ENCODE measurements around the gene UGT1A8. TPM values are rescaled to one million over a fixed set of nuclear protein-coding genes. Genes with fewer than 3 reads are reported as not detected.

Gene UGT1A8
- polyA plus RNA-seq, 1 of the 3 experiments (the other 2 are of a cell fraction) = not detected

DNA sequence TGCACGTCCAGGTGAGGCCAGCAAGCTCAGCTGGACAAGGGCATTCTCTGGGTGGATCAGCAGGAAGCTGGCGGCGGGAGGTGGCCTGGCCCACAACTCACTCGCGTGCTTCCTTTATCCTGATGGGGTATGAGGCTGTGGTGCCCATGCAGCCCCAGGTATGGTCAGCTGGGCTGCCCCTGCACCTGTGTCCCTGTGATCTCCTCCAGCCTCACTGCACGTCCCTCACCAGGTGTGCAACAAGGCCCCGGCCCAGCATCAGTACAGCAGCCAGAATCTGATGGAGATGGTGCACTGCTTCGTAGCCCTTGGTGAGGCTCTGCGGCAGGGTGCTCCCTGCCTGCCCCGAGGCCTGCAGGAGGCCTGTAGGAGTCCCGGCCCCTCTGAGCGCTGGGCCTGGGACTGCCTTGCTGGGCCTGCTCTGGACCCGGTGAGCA is 178.3 kb downstream of the UGT1A8 start:
- no peak for DNase-seq
- CTCF ChIA-PET = no interaction called here
- 83% methylated on average over 5 of the region's 13 CpGs for WGBS (ENCODE audit: low lambda C conversion rate)

DNA sequence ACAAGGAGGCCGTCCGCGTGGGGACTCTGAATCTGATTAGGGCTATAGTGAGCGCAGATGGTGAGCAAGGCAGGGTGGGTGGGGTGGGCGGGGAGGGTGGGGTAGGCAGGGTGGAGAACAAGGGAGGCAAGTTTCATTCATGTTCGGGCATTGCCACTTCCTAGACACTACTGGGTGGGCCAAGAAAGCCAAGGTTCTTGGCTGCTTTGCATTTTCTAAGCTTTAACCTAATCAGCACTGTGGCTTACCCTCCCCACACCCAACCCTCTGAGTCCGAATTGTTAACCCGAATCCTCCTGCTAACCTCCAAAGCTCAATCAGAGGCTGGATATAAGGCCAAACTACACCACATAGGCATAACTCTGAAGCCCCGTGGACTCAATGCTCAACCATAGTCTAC is 178.8 kb downstream of the UGT1A8 start:
- no peak overlapping the region for H3K4me2 ChIP-seq
- CTCF ChIA-PET = interaction anchor here (2.1 kb wide), 1 partner anchor 353 kb away, joined by 5 read pairs; no protein-coding TSS in a partner anchor
- TF ChIP-seq FOXJ3 (CRISPR knock-in tag; IDR thresholded peaks at IDR 0.05) = no peak
- no peak for TF ChIP-seq TCF12 (IDR thresholded peaks at IDR 0.05)
- TF ChIP-seq EZH2phosphoT487 (IDR thresholded peaks at IDR 0.05; ENCODE audit: borderline replicate concordance, low read depth) = no peak
- TF ChIP-seq CHD2 (IDR thresholded peaks at IDR 0.05; ENCODE audit: low read length, partially characterized antibody) = no peak
- TF ChIP-seq RFX5 (IDR thresholded peaks at IDR 0.05; ENCODE audit: low read length) = no peak
- no peak for TF ChIP-seq POLR2AphosphoS5 (IDR thresholded peaks at IDR 0.05; ENCODE audit: low read depth, low read length)
- TF ChIP-seq, protein P1, sequence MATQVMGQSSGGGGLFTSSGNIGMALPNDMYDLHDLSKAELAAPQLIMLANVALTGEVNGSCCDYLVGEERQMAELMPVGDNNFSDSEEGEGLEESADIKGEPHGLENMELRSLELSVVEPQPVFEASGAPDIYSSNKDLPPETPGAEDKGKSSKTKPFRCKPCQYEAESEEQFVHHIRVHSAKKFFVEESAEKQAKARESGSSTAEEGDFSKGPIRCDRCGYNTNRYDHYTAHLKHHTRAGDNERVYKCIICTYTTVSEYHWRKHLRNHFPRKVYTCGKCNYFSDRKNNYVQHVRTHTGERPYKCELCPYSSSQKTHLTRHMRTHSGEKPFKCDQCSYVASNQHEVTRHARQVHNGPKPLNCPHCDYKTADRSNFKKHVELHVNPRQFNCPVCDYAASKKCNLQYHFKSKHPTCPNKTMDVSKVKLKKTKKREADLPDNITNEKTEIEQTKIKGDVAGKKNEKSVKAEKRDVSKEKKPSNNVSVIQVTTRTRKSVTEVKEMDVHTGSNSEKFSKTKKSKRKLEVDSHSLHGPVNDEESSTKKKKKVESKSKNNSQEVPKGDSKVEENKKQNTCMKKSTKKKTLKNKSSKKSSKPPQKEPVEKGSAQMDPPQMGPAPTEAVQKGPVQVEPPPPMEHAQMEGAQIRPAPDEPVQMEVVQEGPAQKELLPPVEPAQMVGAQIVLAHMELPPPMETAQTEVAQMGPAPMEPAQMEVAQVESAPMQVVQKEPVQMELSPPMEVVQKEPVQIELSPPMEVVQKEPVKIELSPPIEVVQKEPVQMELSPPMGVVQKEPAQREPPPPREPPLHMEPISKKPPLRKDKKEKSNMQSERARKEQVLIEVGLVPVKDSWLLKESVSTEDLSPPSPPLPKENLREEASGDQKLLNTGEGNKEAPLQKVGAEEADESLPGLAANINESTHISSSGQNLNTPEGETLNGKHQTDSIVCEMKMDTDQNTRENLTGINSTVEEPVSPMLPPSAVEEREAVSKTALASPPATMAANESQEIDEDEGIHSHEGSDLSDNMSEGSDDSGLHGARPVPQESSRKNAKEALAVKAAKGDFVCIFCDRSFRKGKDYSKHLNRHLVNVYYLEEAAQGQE (IDR thresholded peaks at IDR 0.05; ENCODE audit: low read depth, low read length) = no peak
- TF ChIP-seq, protein P2, sequence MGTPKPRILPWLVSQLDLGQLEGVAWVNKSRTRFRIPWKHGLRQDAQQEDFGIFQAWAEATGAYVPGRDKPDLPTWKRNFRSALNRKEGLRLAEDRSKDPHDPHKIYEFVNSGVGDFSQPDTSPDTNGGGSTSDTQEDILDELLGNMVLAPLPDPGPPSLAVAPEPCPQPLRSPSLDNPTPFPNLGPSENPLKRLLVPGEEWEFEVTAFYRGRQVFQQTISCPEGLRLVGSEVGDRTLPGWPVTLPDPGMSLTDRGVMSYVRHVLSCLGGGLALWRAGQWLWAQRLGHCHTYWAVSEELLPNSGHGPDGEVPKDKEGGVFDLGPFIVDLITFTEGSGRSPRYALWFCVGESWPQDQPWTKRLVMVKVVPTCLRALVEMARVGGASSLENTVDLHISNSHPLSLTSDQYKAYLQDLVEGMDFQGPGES (IDR thresholded peaks at IDR 0.05; ENCODE audit: low read depth, low read length) = no peak

More for the DNA sequence above, 178.3 kb downstream of the UGT1A8 start:
- TF ChIP-seq RCOR1 (IDR thresholded peaks at IDR 0.05; ENCODE audit: low read length) = no peak
- no peak for TF ChIP-seq JUND (IDR thresholded peaks at IDR 0.05)
- TF ChIP-seq, protein P3, sequence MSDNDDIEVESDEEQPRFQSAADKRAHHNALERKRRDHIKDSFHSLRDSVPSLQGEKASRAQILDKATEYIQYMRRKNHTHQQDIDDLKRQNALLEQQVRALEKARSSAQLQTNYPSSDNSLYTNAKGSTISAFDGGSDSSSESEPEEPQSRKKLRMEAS (IDR thresholded peaks at IDR 0.05; ENCODE audit: low read depth) = no peak
- TF ChIP-seq, protein P1 (IDR thresholded peaks at IDR 0.05; ENCODE audit: low read depth, low read length) = no peak
- TF ChIP-seq, protein P4, sequence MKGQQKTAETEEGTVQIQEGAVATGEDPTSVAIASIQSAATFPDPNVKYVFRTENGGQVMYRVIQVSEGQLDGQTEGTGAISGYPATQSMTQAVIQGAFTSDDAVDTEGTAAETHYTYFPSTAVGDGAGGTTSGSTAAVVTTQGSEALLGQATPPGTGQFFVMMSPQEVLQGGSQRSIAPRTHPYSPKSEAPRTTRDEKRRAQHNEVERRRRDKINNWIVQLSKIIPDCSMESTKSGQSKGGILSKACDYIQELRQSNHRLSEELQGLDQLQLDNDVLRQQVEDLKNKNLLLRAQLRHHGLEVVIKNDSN (IDR thresholded peaks at IDR 0.05; ENCODE audit: borderline replicate concordance, low read depth) = no peak
- TF ChIP-seq CHD2 (IDR thresholded peaks at IDR 0.05; ENCODE audit: low read length, partially characterized antibody) = no peak
- TF ChIP-seq GATA2 (CRISPR knock-in tag; IDR thresholded peaks at IDR 0.05) = no peak
- TF ChIP-seq MEF2A (IDR thresholded peaks at IDR 0.05; ENCODE audit: borderline replicate concordance, low read depth) = no peak
- TF ChIP-seq NFIC (IDR thresholded peaks at IDR 0.05; ENCODE audit: borderline replicate concordance) = no peak
- no peak for TF ChIP-seq GABPA (IDR thresholded peaks at IDR 0.05; ENCODE audit: low read depth)
- no peak for TF ChIP-seq EP300 (IDR thresholded peaks at IDR 0.05; ENCODE audit: borderline replicate concordance in 1 of 2, low read depth in 1 of 2, low read length in 1 of 2)
- no peak for TF ChIP-seq SMC3 (IDR thresholded peaks at IDR 0.05; ENCODE audit: low read depth, low read length)
- no peak for TF ChIP-seq FOSL2 (IDR thresholded peaks at IDR 0.05; ENCODE audit: borderline replicate concordance, low read depth)
- TF ChIP-seq NRF1 (IDR thresholded peaks at IDR 0.05; ENCODE audit: low read depth, low read length) = no peak
- no peak for TF ChIP-seq SIN3A (IDR thresholded peaks at IDR 0.05; ENCODE audit: borderline replicate concordance, low read depth, low read length)
- TF ChIP-seq EZH2phosphoT487 (IDR thresholded peaks at IDR 0.05; ENCODE audit: borderline replicate concordance, low read depth) = no peak
- TF ChIP-seq FOXJ3 (CRISPR knock-in tag; IDR thresholded peaks at IDR 0.05) = no peak
- Histone ChIP-seq H3K27me3 (ENCODE audit: insufficient read depth) (no peaks in the 10 kb centered on the region), H3K9me3 (no peaks in the 10 kb centered on the region), H3K9me2 (no peaks in the 10 kb centered on the region), H3K36me3 (replicated peaks in 1 of 2; ENCODE audit: control insufficient read depth in 1 of 2, insufficient read depth in 2 of 2, low read length in 1 of 2) (no peaks in the 10 kb centered on the region), H3K79me2 (ENCODE audit: insufficient read depth) (no peaks in the 10 kb centered on the region), H3K9ac (no peak overlapping the region), H2AFZ (ENCODE audit: low read depth) (no peak overlapping the region), H3K4me1 (ENCODE audit: control insufficient read depth in 1 of 2, insufficient read depth in 2 of 2, low read depth in 1 of 2, low read length in 1 of 2) (no peaks in the 10 kb centered on the region), H3F3A (replicated peaks; ENCODE audit: insufficient read depth) (no peaks in the 10 kb centered on the region), H3K27ac (ENCODE audit: low read depth in 2 of 2, low read length in 1 of 2) (no peak overlapping the region), H3K4me2 (no peak overlapping the region), H3K4me3 (ENCODE audit: low read depth in 2 of 2, low read length in 1 of 2) (no peak overlapping the region), H4K20me1 (ENCODE audit: insufficient read depth) (no peaks in the 10 kb centered on the region)
- POLR2A ChIA-PET = no interaction called here

More for the DNA sequence above, 178.8 kb downstream of the UGT1A8 start:
- no peaks in the 10 kb centered on the region for H3K9me2 ChIP-seq
- no peaks in the 10 kb centered on the region for H3K27me3 ChIP-seq (ENCODE audit: insufficient read depth)
- H3K36me3 ChIP-seq (replicated peaks in 1 of 2; ENCODE audit: control insufficient read depth in 1 of 2, insufficient read depth in 2 of 2, low read length in 1 of 2) = no peaks in the 10 kb centered on the region
- H4K20me1 ChIP-seq (ENCODE audit: insufficient read depth) = no peaks in the 10 kb centered on the region
- H3K4me3 ChIP-seq (ENCODE audit: low read depth in 2 of 2, low read length in 1 of 2) = no peak overlapping the region
- no peak overlapping the region for H3K9ac ChIP-seq
- no peaks in the 10 kb centered on the region for H3K4me1 ChIP-seq (ENCODE audit: control insufficient read depth in 1 of 2, insufficient read depth in 2 of 2, low read depth in 1 of 2, low read length in 1 of 2)
- POLR2A ChIA-PET = no interaction called here
- H3F3A ChIP-seq (replicated peaks; ENCODE audit: insufficient read depth) = no peaks in the 10 kb centered on the region
- no peaks in the 10 kb centered on the region for H3K9me3 ChIP-seq
- DNase-seq = no peak
- no peak overlapping the region for H3K27ac ChIP-seq (ENCODE audit: low read depth in 2 of 2, low read length in 1 of 2)
- H3K79me2 ChIP-seq (ENCODE audit: insufficient read depth) = no peaks in the 10 kb centered on the region
- WGBS (ENCODE audit: low lambda C conversion rate) = 81% methylated on average over 8 of the region's 9 CpGs
- no peak overlapping the region for H2AFZ ChIP-seq (ENCODE audit: low read depth)

Data from SK-N-SH (cell line).